Measurements from ENCODE around the gene DCAF8.

- TF ChIP-seq CTCF (IDR thresholded peaks at IDR 0.05) = no peak
- TF ChIP-seq EZH2 (IDR thresholded peaks at IDR 0.05; ENCODE audit: borderline replicate concordance, insufficient read depth, low read depth, low read length, poor library complexity, severe bottlenecking) = no peak
These were observed 11.3 kb downstream of the DCAF8 start for GRCh38 chr1:160251011-160251410.
